ENCODE results near the gene ADORA2A.

Gene ADORA2A

DNA sequence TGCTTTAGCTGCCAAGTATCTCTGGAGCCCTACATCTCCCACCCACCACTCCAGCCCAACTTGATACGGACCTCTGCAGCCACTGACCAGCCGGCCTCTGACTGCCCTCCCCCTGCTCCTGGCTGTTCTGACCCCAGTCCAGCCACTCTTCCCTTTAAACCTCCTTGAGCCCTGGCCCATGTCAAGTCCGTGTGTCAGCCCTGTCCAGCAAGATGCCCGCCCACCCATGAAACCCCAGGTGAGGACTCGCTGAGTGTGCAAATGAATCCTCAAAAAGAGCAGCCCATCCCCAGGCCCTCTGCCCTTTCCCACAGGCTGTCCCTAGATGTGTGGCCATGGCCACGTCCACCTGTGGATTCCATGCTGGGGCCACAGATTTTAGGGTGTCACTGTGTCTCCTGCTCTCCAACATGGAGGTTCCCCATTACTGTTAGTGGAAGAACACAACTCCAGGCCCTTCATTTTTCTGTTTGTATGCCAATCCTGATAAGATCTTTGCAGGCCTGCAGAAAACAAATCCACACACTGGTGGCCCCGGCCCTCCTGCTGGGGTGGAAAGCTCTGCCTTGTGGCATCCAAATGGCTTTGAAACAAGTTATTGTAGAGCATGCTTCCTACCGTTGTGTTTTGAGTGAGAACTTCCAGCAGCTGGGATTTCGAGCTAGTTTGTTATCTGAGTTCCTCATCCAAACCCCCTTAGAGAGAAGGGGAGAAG, 22.7 kb upstream of the ADORA2A start:
- no peak for DNase-seq

DNA sequence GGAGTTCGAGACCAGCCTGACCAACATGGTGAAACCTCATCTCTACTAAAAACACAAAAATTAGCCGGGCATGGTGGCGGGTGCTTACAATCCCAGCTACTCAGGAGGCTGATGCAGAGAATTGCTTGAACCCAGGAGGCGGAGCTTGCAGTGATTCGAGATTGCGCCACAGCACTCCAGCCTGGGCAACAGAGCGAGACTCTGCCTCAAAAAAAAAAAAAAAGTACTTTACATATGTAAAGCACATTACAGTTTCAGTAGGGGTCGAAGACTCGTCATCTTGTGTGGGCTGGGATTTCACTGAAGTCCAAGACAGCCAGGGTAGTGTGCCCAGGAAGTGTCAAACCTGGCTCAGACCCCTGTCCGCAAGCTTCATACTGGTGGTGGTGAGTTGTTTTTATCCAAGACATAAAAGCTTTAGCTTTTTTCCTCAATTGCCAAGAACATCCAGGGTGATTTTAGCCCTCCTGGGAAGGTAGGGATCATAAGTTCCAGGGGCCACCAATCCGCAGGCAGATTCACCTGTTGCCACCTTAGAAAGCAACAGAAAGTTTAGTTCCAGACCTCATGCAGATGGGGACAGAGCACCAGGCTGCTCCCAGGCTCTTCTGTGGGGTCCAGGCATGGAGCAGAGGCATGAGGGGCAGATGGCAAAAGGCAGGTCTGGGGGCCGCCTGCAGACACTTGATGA, 21.6 kb upstream of the ADORA2A start:
- no peak for DNase-seq

DNA sequence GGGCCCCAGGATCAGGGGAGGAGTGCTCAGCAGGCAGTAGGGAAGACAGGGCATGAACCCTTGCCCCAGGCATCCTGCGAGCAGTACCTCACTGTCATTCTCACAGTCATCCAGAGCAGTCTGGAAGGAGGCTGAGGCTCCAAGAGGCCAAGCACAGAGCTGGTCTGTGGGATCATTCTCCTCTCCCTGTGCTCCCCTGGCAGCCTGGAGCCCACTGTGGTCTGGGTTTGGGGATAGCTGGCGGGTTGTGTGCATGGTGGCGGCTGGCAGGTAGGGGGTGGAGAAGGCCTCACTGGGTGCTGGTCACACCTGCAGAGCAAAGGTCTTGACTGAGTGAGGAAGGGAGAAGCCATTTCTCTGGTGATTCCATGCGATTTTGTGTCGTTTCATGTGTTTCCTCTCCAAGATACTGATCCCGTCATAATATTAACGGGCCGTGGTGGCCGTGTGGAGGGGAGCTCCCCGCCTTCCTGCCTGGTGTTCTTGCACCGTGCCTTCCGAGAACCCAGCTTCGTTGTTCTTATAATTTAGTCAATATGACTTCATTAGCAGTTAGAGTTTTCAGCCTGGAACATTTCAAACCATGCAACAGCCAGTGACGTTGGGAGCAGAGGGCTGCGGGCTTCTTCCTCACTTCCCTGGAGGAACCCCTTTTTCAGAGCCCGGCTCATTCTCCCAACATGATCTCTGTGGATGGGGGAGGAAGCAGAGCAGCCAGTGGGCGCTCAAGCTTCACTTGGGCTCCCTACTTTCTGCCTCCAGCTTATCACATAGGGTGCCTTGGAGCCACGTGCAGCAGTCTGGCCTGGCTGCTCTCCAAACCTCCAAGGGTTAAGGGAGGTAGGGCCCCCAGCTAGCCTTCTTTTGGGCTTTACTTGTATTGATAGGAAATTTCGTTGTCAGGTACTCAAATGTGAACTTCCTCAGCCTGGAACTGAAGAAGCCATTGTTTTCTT, 20.8 kb upstream of the ADORA2A start:
- no peak for DNase-seq

DNA sequence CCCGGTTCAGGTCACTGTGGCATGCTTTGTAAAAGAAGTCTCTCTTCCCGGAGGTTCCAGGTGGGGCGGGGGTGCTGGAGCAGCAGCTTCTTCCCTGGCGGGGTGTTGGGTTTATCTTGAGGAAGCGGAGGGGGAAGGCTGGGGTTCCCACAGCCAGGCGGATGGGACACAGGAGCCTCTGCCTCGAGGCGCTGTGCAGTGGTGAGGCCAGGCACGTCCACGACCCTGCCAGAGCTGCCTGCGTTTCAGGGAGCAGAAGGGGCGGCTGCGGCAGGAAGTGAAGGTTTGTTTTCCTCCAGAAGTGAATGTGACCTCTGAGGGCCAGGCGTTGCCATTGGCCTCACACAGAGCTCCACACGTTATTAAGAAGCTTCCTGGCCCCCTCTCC, 20.1 kb upstream of the ADORA2A start:
- DNase-seq = no peak

DNA sequence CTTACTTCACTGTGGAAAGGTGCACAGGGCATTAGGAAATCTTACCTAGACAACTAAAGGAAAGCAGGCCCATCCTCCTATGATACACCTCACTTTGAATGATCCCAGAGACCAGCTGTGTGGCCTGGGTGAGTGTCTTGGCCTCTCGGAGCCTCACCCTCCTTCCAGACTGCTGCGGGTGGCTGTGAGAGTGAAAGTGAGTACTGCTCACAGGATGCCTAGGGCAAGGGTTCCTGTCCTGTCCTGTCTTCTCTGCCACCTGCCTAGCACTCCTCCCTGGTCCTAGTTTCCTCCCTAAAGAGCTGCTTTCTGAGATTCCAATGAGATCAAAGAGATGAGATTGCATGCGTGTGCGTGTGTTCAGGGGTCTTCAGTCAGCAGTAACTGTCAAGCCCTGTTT, 19.5 kb upstream of the ADORA2A start:
- DNase-seq = no peak

DNA sequence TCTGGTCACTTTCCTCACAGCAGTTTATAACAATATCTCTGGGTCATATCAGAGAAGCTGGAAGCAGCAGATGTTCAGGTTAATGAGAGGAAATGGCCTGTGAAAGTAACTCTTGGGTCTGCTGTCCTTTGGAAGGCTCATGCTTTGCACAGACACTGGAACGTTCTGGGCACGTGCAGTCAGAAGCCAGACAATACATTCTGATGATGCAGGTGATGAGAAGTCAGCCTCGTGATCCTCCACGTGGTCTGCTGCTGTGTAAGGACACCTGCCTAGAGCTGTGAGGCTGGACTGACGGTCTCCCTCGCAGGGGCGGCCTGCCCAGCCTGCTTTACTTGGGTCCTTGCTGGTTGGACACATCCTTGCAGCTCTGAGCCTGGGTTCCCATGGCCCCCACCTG, 18.8 kb upstream of the ADORA2A start:
- DNase-seq = no peak

DNA sequence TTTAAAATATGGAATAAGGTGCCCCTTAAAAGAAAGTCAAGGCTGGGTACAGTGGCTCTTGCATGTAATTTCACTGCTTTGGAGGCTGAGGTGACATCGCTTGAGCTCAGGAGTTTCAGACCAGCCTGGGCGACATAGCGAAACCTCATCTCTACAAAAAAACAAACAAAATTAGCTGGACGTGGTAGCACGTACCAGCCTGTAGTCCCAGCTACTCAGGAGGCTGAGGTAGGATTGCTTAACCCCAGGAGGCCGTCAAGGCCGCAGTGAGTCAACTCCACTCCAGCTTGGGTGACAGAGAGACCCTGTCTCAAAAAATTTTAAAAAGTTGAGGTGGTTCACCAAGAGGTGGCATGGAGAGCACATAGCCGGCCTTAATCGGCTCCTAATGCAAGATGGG, 17.7 kb upstream of the ADORA2A start:
- no peak for DNase-seq

DNA sequence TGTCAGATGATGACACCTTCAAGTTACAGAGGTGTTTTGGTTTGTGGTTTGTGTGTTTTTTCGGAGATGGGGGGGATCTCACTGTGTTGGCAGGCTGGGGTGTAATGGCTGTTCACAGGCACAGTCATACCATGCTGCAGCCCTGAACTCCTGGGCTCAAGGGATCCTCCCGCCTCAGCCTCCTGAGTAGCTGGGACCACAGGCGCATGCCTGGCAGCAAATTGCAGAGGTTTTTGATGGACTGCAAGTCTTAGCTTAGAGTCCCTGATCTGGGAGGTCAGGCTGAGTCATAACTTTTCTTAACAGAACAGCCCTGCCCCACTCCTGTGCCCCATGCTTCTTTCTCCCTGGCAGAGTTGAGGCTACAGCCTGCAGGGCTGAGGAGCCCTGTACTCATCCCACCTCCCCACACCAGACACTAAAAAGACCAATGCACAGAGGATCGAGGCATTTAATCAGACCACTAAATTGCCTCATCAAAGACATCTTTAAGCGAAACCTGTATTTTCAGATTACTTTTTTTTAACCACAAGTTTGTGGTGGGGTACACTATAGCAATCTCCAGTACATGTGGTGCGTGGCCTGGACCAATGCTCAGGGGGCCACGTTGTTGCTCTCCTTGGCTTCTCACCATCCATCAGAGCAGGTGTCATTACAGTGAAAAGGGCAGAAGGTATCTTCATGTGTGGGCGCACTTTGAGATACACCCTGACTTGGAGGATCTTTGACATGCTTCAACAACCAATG, 17.1 kb upstream of the ADORA2A start:
- no peak for DNase-seq

DNA sequence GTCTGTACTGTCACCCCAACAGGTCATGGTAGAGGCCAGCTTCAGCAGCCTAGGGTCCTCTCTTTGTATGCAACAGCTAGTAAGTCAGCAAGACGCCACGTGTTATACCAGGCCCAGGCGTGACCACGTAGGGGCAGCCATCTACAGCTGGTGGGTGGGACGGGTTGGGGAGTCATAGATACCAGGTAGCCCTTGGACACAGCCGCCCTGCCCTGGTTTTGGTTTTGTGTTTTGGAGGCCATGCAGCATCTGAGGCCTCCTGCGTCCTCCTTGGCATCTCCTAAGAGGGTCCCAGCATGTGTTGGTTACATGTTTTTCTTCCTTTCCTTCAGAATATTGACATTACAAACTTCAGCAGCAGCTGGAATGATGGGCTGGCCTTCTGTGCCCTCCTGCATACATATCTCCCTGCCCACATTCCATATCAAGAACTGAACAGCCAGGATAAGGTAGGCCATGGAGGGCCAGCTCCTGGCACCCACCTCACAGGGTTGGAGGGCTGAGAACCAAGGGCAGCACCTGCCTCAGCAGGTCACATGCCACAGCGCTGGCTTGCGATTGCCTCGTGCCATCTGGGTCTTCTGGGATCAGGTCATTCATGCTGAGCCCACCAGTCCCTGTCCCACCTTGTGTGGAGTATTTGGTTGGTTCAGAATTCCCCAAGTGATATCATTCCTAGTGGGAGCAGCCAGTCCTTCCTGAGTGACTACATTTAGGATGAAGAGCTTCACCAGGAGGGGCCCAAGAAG, 16.0 kb upstream of the ADORA2A start:
- no peak for DNase-seq

DNA sequence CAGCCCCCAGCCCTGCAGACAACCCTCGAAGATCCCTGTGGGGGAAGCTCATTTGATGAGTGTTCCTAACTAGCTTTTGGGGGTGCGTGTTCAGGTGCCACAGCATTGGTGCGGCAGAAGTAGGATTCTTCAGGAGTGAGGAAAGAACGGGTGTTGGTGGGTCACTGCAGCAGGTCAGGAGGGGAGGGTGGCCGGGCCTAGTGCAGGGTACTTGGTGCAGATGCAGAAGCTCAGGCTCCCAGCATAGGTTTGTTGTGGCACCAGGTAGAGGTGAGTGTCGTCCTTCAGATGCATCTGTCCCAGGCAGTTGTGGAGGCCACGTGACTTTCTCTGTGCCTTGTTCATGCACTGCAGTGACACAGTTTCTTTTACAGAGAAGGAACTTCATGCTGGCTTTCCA, 15.1 kb upstream of the ADORA2A start:
- no peak for DNase-seq

DNA sequence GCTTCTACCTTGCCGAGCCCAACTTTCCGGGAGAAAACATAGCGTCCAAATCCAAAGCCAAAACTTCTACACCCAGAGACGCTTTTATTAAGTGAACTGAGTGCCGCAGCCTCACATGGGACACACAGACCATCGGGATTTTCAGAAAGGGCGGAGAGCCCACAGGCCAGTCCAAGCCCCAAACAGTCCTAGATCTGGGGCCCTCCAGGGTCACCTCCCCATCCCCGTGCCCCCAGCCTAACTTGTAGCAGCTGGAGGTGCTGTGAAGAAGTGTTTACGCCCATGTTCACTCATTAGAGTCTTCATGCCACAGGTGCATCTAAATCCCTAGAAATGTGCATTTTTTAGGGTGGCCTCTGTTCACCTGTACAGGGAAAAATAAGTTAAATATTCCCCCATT, 14.1 kb upstream of the ADORA2A start:
- DNase-seq = no peak

DNA sequence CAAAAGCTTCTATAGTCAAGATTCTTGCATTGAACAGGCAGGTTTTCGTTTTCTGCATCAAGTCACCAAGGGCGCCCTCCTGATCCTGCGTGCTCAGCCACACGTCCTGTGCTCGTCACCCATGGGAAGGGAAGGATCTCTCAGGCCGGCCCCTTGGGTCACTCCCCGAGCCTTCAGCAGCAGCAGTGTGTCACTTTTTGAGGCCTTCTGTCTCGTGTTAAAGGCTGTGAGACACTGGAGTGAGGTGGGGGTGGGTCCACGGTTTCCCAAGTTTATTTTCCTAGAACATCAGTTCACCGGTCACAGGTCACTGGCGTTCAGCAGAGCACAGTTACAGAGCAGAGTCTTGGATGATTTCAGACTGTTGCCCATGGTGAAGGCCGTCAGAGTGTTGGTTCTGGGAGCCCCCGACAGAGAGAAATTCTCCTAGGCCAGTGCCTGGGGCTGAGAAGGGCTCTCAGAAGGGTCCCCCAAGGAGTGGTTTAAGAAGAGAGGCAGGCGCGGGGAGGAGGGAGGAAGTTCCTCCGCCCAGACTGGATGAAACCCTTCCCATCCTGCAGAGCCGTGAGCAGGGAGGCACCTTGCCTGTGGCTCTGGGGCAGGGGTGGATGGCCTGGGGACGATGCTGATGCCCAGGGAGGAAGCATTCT, 13.5 kb upstream of the ADORA2A start:
- no peak for DNase-seq

DNA sequence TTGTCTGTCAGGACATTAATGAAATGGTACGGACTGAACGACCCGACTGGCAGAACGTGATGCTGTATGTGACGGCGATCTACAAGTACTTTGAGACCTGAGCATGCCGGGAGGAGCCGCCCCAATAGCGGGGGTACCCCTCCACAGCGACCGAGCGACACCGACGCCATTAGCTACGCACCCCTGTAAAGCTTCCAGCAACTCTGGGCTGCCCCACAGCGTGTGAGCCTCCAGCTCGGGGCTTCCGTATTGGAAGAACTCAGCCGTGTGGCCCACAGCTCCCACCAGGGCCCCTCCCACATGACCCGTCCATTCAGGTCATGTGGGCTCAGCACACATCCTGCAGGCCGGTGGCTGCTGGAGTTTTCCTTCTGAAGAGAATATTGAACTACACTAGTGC, 12.9 kb upstream of the ADORA2A start:
- DNase-seq = no peak

DNA sequence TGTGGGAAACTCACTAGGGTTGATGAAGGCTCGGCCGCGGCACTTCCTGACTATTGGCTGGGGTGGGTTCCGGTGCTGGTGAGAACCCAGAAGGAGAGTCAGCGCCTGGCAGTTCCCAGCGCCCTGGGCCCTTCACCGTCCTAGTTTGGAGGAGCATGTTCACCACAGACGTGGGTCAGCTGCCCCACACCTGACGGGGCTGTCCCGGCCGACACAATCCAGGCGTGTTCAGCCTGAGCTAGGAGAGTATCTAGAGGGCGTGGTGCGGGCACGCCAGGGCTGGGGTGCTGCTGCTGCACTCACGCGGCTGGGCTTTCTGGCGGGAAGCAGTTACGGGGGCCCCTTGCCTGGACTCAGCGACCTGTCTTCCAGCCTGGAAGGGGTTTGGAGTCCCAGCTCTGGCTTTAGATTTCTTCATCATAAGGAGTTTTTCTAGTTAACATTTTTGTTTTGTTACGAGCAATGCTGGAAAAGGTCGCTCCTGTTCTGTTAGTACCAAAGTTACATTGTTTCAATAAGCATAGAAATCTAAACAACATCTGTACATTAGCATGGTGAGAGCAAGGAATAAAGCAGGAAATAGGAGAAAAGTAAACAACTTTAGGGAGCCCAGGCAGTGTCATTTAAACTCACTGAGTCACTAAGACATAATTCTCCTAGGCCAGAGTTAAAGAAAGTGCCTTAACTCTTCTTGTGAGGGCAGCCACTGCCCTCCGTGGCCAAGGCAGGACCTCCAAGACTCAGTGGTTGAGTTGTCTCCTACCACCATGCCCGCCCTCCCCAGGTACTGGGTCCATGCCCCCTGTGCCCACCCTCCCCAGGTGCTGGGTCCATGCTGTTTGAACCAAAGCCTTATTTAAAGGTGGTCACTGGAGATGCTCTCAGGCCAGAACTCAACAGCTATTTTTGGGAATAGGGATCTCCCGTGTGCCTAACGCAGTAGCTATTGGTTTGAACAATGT, 12.1 kb upstream of the ADORA2A start:
- no peak for DNase-seq

DNA sequence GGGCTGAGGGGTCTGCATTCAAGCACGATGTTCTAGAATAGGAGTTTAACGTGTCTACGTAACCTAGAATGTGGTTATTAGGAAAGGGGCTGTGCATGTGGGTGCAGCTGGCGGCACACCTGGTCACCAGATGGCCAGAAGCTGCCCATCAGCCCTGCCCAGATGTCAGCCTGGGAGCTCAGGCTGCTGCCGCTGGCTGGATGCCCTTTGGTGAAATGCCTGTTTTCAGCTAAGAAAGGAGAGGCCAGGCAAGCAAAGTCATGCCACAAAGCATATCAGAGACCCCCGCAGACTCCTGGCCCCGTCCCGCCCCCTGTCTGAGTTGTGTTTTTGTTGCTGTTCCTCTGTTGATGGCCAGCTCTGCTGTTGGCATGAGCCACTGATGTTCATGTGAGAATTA, 11.3 kb upstream of the ADORA2A start:
- DNase-seq = no peak

DNA sequence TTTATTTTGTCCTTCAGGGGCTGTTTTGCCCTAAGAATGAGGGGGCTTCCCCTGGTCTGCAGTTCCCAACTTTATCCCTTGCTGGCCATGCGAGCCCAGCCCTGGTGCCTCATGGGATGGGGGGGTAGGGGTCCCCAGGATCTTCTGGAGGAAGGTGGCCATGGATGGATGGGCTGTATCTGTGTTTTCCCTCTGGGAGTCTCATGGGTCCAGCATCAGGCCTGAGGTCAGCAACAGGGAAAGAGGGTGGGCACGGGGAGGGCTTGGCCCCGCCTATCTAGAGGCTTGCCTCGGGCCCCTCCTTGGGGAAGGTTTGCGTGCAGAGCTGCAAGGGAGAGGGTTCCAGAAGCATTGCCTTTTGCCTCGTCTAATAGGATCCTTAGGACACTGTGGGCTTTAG, 10.8 kb upstream of the ADORA2A start:
- DNase-seq = no peak

DNA sequence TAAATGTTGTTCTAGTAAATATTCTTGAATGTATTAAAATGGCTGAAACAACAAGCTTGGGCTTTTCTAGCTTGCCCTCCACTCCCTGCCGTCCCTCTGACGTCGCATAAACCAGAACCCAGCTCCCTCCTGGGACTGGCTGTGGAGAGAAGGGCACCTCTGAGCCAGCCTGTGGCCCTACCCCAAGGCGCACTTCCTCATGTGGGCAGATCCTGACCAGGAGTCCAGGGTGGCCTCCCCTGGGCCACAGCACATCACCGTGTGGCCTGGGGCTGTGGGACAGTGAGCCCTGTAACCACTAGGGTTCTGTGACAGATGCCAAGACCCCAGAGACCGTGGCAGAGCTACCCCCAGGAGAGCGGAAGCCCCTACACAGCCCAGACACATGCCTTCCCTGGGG, 10.2 kb upstream of the ADORA2A start:
- no peak for DNase-seq

DNA sequence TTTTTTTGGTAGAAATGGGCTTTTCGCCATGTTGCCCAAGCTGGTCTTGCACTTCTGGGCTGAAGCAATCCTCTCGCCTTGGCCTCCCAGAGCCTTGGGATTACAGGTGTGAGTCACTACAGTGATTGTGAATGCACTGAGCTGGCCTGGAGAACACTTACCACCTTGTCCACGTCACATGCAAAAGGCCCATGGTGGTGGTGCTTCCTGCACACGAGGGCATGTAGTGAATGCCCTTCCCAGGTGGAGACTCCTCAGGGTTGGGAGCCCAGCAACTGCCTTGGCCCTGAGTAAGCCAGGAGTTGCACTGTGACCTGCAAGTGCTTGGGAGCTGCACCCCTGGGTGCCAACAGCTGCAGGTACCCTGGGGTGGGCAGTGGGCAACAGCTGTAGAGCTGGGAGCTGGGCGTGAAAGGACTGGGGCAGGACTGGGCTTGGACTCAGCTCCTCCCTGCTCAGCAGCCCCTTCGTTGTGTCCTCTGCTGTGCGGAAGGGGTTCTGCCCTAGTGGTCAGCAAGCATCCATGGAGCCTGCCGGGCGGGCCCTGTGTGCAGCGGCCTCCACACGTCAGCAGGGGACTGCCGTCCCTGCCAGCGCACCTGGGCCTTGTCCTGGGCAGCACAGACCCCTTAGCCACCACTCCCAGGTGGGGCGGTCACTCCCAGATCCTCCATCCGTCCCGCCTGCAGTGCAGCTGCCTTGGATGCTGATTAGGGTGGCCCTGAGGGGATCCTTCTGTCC, 9.3 kb upstream of the ADORA2A start:
- no peak for DNase-seq

DNA sequence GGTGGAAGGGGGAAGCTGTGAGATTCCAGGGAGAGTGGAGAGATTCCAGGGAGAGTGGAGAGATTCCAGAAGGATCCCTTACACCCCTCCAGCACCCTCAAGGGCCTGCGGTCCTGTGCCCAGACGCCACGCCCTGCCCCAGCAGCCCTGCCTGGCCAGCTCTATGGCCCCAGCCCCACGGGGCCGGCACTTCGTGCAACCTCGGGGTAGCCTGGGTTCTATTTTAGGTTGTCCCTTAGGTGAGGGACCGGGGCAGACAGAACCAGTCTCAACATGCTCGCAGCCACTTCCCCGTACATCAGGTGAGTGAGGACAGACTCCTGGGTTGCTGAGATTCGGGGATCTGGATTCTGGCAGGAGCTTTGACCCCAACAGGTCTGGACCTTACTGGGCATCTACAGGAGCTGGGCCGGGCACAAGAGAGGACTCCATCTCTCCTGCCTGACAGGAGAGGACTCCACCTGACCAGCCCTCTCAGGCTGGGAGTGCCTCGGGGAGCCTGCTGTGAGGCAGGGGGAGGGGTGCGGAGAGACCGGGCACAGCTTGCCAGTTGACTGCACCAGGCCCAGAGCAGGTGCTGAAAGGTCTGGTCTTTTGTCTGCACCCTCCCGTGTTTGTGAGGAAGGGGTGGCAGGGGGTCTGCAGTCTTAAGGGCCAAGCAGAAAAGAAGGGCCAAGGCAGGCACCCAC, 8.5 kb upstream of the ADORA2A start:
- no peak for DNase-seq

Measured in NCI-H2081 treated with DMSO at 0.1 percent for 48 hours (cell line).